Body of pancreas (tissue), 4 donors: ENCODE results near the gene IL1R2.

Experiments
- CTCF ChIP-seq, 7 experiments: fragments of 450-650 bp in 4 of 7; fragments of 200-600 bp in 3 of 7; sonication (generic) in 3 of 7; IDR thresholded peaks; one replicate each; pipeline ENCODE4 v1.5.1; 2016 to 2019; ENCODE audit warnings: antibody characterized with exemption in 7 of 7
- POLR2A ChIP-seq, 3 donors: fragments of 450-650 bp; IDR thresholded peaks; one replicate each; pipeline ENCODE4 v1.6.1; 2016; ENCODE audit warnings: antibody characterized with exemption in 3 of 3, mild to moderate bottlenecking in 2 of 3

- TF ChIP-seq CTCF (IDR thresholded peaks at IDR 0.05): no peak
- no peak for TF ChIP-seq POLR2A (IDR thresholded peaks at IDR 0.05)
Observed at GRCh38 chr2:102029405-102029804, 37.6 kb downstream of the IL1R2 start.
